Measurements from ENCODE around the gene MYL4.
"Not testable (repeated sequence)": the region's sequence is repeated elsewhere in the genome, so short reads cannot be mapped to it uniquely, and the experiment has no call there.

The MYL4 gene

DNA sequence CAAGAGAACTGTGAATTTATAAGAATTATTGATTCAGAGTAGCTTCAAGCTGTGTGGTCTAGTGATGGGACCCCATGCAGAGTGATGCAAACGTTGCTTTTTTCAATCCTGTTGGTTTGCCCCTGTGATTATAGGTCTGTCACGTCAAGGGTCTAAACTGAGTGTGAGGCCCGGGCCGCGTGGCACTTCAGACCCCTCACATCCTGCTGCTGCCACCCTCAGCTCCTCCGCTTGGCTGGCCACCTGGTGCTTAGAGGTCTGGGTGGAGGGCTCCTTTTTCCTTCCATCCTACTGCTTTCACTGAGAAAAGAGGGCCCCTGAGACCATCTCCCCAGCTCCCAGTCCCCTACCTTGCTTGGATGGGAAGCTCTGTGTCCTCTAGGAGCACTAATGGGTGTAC is 12.0 kb downstream of the MYL4 start:
- DNase-seq (ENCODE audit: low read depth), result no peak

DNA sequence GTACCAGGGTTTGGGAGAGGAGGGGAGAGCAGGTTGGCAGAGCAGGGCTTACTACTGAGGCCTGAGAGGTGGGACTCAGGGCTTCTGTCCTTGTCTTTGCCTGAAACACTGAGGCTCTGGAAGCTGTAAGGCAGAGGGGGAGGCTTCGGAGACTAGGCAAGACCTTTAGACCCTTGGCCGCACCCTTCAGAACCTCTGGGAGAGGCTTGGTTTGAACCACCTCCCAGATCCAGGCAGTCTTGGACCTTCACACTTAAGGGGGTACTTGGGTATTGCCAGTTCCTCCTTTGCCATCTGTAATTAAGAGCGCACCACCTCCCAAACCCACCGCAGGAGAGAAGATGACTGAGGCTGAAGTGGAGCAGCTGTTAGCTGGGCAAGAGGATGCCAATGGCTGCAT is 12.9 kb downstream of the MYL4 start:
- DNase-seq (ENCODE audit: low read depth), result no peak

DNA sequence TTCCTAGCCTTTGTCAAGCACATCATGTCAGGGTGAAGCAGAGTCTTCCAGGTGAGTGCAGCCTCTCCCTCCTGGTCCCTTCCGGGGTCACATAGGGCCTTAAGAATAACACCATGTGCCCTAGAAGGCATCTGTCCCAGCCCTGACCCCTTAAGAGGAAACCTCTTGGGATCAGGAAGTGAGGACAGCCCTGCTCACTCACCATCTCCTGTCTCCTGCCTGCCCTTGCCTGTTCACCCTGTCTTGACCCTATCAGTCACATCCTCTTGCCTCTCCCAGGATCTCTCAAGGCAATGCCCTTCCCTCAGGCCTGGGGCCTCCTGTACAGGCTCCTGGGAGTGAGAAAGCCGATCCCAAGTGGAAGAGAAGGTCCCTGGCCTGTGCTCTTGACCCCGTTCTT is 13.9 kb downstream of the MYL4 start:
- DNase-seq (ENCODE audit: low read depth), result no peak

DNA sequence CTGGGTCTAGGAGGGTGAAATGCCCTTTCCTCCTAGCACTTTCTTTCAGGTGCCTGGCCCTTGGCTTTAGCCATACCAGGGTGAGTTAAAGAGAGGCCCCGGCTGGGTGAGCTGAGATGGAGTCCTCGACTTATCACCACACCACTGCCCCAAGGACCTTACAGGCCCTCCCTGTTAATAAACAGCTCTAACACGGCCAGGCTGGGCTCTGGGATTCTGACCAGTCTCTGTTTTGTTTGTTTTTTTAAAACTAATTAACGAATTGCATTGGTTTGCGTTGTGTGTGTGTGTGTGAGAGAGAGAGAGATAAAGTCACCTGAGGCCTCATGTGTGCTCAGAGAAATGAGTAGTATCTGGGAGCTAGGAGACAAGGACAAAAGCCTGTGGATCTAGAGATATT is 14.3 kb downstream of the MYL4 start:
- no peak for DNase-seq (ENCODE audit: low read depth)

- DNase-seq (ENCODE audit: low read depth), result not testable (repeated sequence)
Measured at GRCh38 chr17:47224077-47224476, 14.9 kb downstream of the MYL4 start.

DNA sequence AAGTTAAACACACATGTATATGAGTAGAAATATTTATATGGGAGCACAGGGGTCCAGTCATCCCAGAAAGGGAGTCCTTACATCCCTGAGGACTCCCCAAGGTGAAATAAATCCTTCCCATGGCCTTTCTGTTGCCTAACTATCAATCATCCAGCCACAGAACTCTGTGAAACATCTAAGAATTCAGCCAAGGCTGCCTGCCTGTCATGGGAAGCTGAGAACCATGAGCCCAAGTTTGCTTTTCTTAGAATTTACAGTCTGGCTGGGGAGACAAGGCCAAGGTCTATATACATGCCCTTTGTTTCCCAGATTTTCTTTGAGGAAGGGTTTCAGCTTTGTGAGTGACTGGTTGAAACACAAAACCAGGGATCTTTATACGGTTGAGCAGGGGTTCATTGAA is 15.8 kb downstream of the MYL4 start:
- no peak for DNase-seq (ENCODE audit: low read depth)

DNA sequence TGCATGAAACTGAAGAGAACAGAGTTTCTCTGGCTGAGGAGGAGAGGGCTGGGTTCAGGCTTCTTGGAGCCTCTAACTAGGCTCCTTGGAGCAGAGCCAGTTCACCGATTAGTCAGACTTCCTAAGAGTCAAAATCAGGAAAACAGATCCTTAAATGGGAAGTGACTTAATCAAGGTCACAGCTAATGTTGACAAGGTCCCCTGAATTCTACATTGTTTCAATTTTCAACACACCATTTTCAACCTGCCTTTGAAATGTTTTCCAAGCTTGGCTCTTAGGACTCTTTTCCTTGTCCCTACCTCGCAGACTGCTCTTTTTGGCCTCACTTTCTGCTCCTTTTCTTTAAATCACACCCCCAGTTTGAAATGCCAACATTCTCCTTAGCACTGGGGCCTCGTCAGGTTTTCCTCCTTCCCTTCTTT is 16.3 kb downstream of the MYL4 start:
- no peak for DNase-seq (ENCODE audit: low read depth)

DNA sequence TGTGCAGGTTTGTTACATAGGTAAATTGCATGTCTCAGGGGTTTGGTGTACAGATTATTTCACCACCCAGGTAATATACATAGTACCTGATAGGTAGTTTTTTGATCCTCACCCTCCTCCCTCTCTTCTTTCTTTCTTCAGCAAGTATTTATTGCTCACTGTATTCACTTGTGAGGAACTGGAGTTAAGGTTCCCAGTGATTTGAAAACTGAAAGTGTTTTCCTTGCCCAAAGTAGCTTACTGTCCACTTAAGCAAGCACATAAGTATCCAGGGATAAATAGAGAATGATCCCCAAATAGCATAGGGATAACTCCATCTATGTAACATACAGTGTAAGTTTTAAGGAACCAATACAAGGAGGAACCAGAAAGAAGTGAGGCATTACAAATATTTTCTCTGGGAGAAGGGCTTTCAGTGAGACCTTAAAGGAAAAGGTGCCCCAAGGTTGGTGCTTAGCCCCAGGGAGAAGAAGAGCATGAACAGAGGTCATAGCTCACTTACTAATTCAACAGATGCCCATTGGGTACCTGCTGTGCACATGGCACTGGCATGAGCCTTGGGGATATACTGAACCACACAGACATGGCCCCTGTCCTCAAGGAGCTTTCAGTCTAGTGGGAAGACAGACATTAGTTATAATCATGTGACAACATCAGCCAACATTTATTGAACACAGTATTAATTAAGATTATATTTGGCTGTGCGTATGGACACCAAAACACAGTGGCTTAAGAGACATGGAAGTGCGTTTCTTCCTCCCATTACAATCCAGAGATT is 17.0 kb downstream of the MYL4 start:
- no peak for DNase-seq (ENCODE audit: low read depth)

- DNase-seq (ENCODE audit: low read depth), result no peak
Measured at GRCh38 chr17:47227862-47228261, 18.7 kb downstream of the MYL4 start.

- peak; percentile 35 for DNase-seq (ENCODE audit: low read depth)
Measured at GRCh38 chr17:47229535-47230443, 20.6 kb downstream of the MYL4 start.

DNA sequence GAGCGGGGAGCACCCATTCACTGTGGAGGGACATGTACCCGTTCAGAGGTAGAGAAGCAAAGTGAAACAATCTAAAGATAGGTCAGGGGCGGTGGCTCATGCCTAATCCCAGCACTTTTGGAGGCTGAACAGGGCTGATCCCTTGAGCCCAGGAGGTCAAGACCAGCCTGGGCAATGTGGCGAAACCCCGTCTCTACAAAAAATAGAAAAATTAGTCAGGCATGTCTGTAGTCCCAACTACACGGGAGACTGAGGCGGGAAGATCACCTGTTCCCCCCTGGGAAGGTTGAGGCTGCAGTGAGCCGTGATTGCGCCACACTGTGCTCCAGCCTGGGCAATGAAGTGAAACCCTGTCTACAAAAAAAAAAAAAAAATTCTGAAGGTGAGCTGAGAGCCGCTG is 21.7 kb downstream of the MYL4 start:
- no peak for DNase-seq (ENCODE audit: low read depth)

GRCh38 chr17:47231334-47231733 is 22.2 kb downstream of the MYL4 start:
- DNase-seq (ENCODE audit: low read depth), result no peak

DNA sequence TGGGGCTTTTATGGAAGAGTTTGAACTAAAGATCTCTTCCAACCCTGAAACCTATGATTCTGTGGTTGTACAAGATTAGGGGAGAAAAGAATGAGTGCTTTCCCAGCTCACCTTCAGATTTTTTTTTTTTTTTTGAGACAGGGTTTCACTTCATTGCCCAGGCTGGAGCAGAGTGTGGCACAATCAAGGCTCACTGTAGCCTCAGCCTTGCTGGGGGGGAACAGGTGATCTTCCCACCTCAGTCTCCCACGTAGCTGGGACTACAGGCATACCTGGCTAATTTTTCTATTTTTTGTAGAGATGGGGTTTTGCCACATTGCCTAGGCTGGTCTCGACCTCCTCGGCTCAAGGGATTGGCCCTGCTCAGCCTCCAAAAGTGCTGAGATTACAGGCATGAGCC is 22.7 kb downstream of the MYL4 start:
- DNase-seq (ENCODE audit: low read depth), result no peak

DNA sequence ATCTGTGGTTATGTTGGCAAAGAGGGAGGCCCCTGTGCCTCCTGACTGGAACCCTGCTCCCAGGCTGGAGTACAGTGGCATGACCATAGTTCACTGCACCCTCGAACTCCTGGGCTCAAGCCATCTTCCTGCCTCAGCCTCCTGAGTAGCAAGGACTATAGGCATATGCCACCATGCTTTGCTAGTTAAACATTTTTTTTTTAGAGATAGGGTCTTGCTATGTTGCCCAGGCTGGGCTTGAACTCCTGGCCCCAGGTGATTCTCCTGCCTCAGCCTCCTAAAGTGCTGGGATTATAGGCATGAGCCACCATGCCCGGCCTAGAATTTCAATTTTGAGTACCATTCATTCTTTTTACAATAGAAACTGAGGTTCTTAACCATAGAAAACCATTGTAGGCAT is 23.3 kb downstream of the MYL4 start:
- no peak for DNase-seq (ENCODE audit: low read depth)

DNA sequence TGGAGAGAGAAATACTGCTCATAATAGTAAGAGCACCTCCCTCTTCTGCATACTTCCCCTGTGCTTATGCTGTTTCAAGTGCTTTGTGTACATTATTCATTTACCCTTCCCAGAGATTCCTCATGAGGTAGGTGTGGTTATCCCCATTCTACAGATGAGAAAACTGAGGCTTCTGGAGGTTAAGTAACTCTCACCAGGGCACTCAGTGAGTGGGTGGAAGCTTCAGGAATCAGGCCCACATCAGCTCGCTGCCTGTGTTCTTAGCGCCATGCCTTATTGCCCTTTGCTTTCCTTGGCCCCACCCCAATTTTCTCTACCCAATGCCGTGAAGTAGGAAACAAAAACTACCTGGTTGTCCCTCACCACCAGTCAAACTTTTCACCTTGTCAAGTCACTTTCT is 26.4 kb downstream of the MYL4 start:
- DNase-seq (ENCODE audit: low read depth), result no peak

DNA sequence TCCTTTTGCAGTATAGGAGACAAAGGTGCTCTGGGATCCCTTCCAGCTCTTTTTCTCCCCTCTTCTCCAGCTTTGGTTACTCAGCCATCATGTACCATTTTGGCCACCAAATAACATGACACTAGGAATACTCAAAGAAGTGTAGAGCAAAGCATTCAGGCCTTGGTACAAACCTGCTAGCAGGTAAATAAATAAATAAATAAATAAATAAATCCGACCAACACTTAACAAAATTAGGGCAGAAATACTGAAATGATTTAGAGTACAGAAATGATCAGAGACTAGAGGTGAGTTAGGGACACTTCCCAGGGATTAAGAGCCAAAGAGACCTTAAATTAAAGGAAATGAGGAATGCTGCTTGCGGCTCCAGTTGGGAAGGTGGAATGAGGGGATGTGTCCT is 26.8 kb downstream of the MYL4 start:
- no peak for DNase-seq (ENCODE audit: low read depth)

GRCh38 chr17:47237841-47238240 is 28.7 kb downstream of the MYL4 start:
- no peak for DNase-seq (ENCODE audit: low read depth)

GRCh38 chr17:47238321-47239010 is 29.3 kb downstream of the MYL4 start:
- DNase-seq (ENCODE audit: low read depth), result no peak

DNA sequence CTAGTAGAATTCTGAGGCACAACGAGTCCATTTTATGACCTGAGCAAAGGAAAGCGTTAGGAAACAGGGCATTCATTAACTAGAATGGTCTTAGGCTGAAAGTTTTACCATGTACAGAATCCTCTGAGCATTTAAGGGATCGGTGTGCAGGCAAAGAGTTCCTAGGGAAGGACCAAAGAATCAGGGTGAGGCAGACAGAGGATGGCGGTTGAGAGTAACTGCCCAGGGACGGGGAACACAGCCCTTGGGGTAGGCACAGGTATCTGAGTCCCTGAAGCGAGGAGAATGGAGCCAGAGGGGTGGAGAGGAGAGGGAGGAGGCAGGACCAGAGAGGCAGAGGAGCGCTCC is 30.4 kb downstream of the MYL4 start:
- no peak for DNase-seq (ENCODE audit: low read depth)

DNA sequence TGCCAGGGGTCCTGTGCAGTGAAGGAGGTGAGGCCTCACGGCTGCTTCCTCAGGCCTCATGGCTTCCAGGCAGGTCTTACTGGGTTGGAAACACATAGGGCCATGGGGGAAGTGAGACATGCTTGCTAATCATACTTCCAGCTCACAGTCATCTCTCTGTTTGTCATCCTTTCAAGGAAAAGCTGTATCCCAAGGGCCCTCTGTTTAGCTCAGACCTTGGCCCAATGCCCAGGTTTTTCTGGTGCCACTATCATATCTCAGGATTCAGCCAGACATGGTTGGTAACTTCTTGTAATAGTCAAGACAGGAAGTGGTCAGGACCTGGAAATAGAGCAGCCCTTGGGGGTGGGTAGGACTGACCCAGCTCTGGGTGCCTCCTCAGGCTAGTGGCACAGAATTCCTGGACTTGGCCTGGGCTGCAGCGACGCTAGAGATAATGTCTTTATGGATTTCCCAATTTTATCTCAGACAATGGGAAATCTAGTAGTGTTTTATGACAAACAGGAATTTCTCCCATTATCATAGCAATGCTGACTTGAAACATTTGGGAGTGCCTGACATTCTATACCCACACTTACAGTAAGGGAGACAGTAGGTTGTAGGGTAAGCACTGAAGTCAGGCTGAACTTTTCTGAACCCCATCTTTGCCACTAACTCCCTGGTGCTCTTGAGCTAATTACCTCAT is 31.0 kb downstream of the MYL4 start:
- no peak for DNase-seq (ENCODE audit: low read depth)

GRCh38 chr17:47240806-47241205 is 31.7 kb downstream of the MYL4 start:
- DNase-seq (ENCODE audit: low read depth), result no peak

DNA sequence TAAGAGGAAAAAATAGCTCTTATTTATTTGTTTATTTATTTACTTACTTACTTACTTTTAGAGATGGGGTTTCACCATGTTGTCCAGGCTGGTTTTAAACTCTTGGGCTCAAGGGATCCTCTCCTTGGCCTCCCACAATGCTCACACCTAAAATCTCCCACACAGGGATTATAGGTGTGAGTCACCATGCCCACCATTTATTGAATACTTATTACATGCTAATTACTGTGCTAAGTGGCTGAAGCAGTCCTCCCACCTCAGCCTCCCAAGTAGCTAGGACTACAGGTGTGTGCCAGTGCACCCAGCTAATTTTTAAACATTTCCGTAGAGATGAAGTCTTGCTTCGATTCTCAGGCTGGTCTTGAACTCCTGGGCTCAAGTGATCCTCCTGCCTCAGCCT is 33.5 kb downstream of the MYL4 start:
- DNase-seq (ENCODE audit: low read depth), result no peak

Measured in stimulated activated CD8-positive, alpha-beta memory T cell treated with anti-CD3 and anti-CD28 coated beads, Interleukin-15, amount 100 ng/mL, for 24 hours (primary cell).